Esophagus (tissue), 2 donors: ENCODE results near the gene NOXRED1. TPM values are rescaled to one million over a fixed set of nuclear protein-coding genes. Genes with fewer than 3 reads are reported as not detected.

Source experiments
- H3K27ac ChIP-seq, 2 donors: one replicate each; pipeline ENCODE4 v1.5.1; 2013; ENCODE audit warnings: low read depth in 2 of 2, mild to moderate bottlenecking in 2 of 2, inconsistent platforms in 1 of 2, low read length in 1 of 2, moderate library complexity in 1 of 2
- H3K27me3 ChIP-seq, 2 donors: one replicate each; pipeline ENCODE4 v1.6.1; 2013; ENCODE audit warnings: low read length in 2 of 2, control low read depth in 1 of 2, mild to moderate bottlenecking in 1 of 2; ENCODE audit not compliant: insufficient read depth in 2 of 2, control insufficient read depth in 1 of 2
- H3K36me3 ChIP-seq, 2 donors: one replicate each; pipeline ENCODE4 v1.6.1; 2013; ENCODE audit warnings: low read length in 1 of 2; ENCODE audit not compliant: control insufficient read depth in 2 of 2, insufficient read depth in 2 of 2
- H3K4me1 ChIP-seq, 2 donors: one replicate each; pipeline ENCODE4 v1.6.1; 2013; ENCODE audit warnings: low read length in 1 of 2; ENCODE audit not compliant: control insufficient read depth in 2 of 2, insufficient read depth in 2 of 2
- H3K4me3 ChIP-seq, 2 donors: one replicate each; pipeline ENCODE4 v1.5.1; 2013; ENCODE audit warnings: low read length in 2 of 2, mild to moderate bottlenecking in 2 of 2, low read depth in 1 of 2, moderate library complexity in 1 of 2
- H3K9me3 ChIP-seq, 2 donors: one replicate each; pipeline ENCODE4 v1.6.1; 2013; ENCODE audit warnings: mild to moderate bottlenecking in 2 of 2, low read depth in 1 of 2, low read length in 1 of 2, moderate library complexity in 1 of 2; ENCODE audit not compliant: control insufficient read depth in 2 of 2, insufficient read depth in 1 of 2
- WGBS, 2 donors: extraction: QIAGEN DNeasy Blood & Tissue Kit; methylation state at CpG; one replicate each; pipeline ENCODE4 v1.1.7; 2013; 5-methylcytosine and 5-hydroxymethylcytosine counted together
- polyA plus RNA-seq, 2 donors: library from polyadenylated mRNA; stranded (reverse); fragments of 200-250 nt; gene quantifications; one replicate each; pipeline ENCODE4 v1.2.3, GENCODE V29; 2013
- donor health status: healthy with polysubstance abuse.
- donor health status: Bipolar disorder and iron deficiency.

NOXRED1 gene
- polyA plus RNA-seq, 2 donors = 0.09 to 0.22 TPM

GRCh38 chr14:77353469-77354141 is 69.7 kb downstream of the NOXRED1 start:
- 92 to 93% methylated on average over 5 of the region's 5 CpGs for WGBS, 2 donors

GRCh38 chr14:77347751-77348150 is 75.6 kb downstream of the NOXRED1 start:
- Histone ChIP-seq H3K9me3 (no peaks in the 10 kb centered on the region), H3K27ac (no peak overlapping the region), H3K36me3 (peaks cover 0 to 2% of the 10 kb centered on the region in 2 donors), H3K27me3 (no peaks in the 10 kb centered on the region), H3K4me3 (no peak overlapping the region), H3K4me1 (no peaks in the 10 kb centered on the region)
- WGBS, 2 donors = 85 to 87% methylated on average over 3 of the region's 3 CpGs

More at GRCh38 chr14:77353469-77354141, 69.7 kb downstream of the NOXRED1 start:
- H3K27ac ChIP-seq = no peak overlapping the region
- H3K9me3 ChIP-seq = no peaks in the 10 kb centered on the region
- H3K4me1 ChIP-seq = no peaks in the 10 kb centered on the region
- H3K4me3 ChIP-seq = no peak overlapping the region
- no peaks in the 10 kb centered on the region for H3K27me3 ChIP-seq
- H3K36me3 ChIP-seq = no peaks in the 10 kb centered on the region

GRCh38 chr14:77346495-77346894 is 76.8 kb downstream of the NOXRED1 start:
- 78 to 84% methylated on average over 2 of the region's 2 CpGs for WGBS, 2 donors
- H3K36me3 ChIP-seq = peaks cover 0 to 6% of the 10 kb centered on the region in 2 donors
- H3K9me3 ChIP-seq = no peaks in the 10 kb centered on the region

GRCh38 chr14:77344377-77344996 is 78.8 kb downstream of the NOXRED1 start:
- H3K27me3 ChIP-seq = no peaks in the 10 kb centered on the region

More at GRCh38 chr14:77346495-77346894, 76.8 kb downstream of the NOXRED1 start:
- H3K27me3 ChIP-seq = no peaks in the 10 kb centered on the region
- no peaks in the 10 kb centered on the region for H3K4me1 ChIP-seq
- H3K27ac ChIP-seq = no peak overlapping the region
- H3K4me3 ChIP-seq = no peak overlapping the region

More at GRCh38 chr14:77344377-77344996, 78.8 kb downstream of the NOXRED1 start:
- Histone ChIP-seq H3K4me3 (no peak overlapping the region), H3K36me3 (peaks cover 0 to 13% of the 10 kb centered on the region in 2 donors), H3K27ac (no peak overlapping the region), H3K9me3 (no peaks in the 10 kb centered on the region), H3K4me1 (no peaks in the 10 kb centered on the region)
- 59 to 71% methylated on average over 3 of the region's 3 CpGs for WGBS, 2 donors

Other genes with a start within 250 kb of the NOXRED1 start
- gene TMEM63C, start 241.7 kb downstream of the NOXRED1 start, polyA plus RNA-seq = 10 to 100 TPM in 1 of 2 donors, 1 to 10 TPM in 1; 3.7 to 11.1 TPM
- under 1 TPM in 1 of 2 donors, not detected in 1; 0.04 TPM for gene NGB, start 152.3 kb downstream of the NOXRED1 start, polyA plus RNA-seq
- 10 to 100 TPM in 1 of 2 donors, 1 to 10 TPM in 1; 5.8 to 11.5 TPM for gene POMT2, start 102.6 kb downstream of the NOXRED1 start, polyA plus RNA-seq
- gene GSTZ1, start 102.5 kb downstream of the NOXRED1 start, polyA plus RNA-seq = 10 to 100 TPM; 22.2 to 34.2 TPM
- 1 to 10 TPM; 1.5 to 2.0 TPM for gene TMED8, start 46.4 kb downstream of the NOXRED1 start, polyA plus RNA-seq
- under 1 TPM; 0.34 to 0.41 TPM for gene SAMD15, start 46.1 kb downstream of the NOXRED1 start, polyA plus RNA-seq
- gene VIPAS39, start 34.1 kb upstream of the NOXRED1 start, polyA plus RNA-seq = 1 to 10 TPM; 7.5 to 10.0 TPM
- 10 to 100 TPM; 75.4 to 97.4 TPM for gene AHSA1, start 34.6 kb upstream of the NOXRED1 start, polyA plus RNA-seq
- gene ISM2, start 75.3 kb upstream of the NOXRED1 start, polyA plus RNA-seq = under 1 TPM; 0.12 to 0.16 TPM
- gene SPTLC2, start 193.1 kb upstream of the NOXRED1 start, polyA plus RNA-seq = 10 to 100 TPM; 14.1 to 16.3 TPM